Lower lobe of right lung (tissue), 2 donors: Measurements from ENCODE around the gene SLC6A7. TPM values are rescaled to one million over a fixed set of nuclear protein-coding genes. Genes with fewer than 3 reads are reported as not detected.

Experiments used
- ATAC-seq, 2 donors: fragments of 200-7000 bp; cut with Tn5 transposase; one replicate each; pipeline ENCODE4 v1.9.1; 2020 to 2022; ENCODE audit warnings: mild to moderate bottlenecking in 2 of 2, moderate library complexity in 2 of 2
- DNase-seq: peaks from one replicate; pipeline ENCODE4 v3.0.0-alpha.2; 2020
- H3K27ac ChIP-seq: fragments of 200-600 bp; one replicate; pipeline ENCODE4 v1.8.0; 2022
- H3K27me3 ChIP-seq: fragments of 200-600 bp; one replicate; pipeline ENCODE4 v1.8.0; 2022; ENCODE audit warnings: low read depth
- H3K36me3 ChIP-seq: fragments of 200-600 bp; one replicate; pipeline ENCODE4 v1.8.0; 2022; ENCODE audit warnings: mild to moderate bottlenecking
- H3K4me1 ChIP-seq: fragments of 200-600 bp; one replicate; pipeline ENCODE4 v1.8.0; 2022
- H3K4me3 ChIP-seq: fragments of 200-600 bp; one replicate; pipeline ENCODE4 v1.8.0; 2022; ENCODE audit warnings: mild to moderate bottlenecking
- H3K9me3 ChIP-seq: fragments of 200-600 bp; one replicate; pipeline ENCODE4 v1.8.0; 2022
- intact Hi-C: fragments of 100-400 bp; cut with DNase I; formaldehyde crosslinking; loops from one replicate; pipeline ENCODE4 v1.11.0; 2022
- total RNA-seq: library from RNA; stranded (reverse); fragmentation: NEBNext Ultra II Directional; extraction: Animal tissue kit (Norgen Biotek cat#: 25700); gene quantifications from one replicate; pipeline ENCODE4 v1.2.1, GENCODE V29; 2021
- TF ChIP-seq, protein P1 (sequence below): fragments of 200-600 bp; IDR thresholded peaks from one replicate; pipeline ENCODE4 v1.8.0; 2022; ENCODE audit warnings: antibody characterized with exemption, mild to moderate bottlenecking
- donor health status: DM: no; HTN: yes; CAD: no; lungs with severe emphysema.

SLC6A7 gene
- total RNA-seq, 1 donor from 2014 or later: not detected

DNA sequence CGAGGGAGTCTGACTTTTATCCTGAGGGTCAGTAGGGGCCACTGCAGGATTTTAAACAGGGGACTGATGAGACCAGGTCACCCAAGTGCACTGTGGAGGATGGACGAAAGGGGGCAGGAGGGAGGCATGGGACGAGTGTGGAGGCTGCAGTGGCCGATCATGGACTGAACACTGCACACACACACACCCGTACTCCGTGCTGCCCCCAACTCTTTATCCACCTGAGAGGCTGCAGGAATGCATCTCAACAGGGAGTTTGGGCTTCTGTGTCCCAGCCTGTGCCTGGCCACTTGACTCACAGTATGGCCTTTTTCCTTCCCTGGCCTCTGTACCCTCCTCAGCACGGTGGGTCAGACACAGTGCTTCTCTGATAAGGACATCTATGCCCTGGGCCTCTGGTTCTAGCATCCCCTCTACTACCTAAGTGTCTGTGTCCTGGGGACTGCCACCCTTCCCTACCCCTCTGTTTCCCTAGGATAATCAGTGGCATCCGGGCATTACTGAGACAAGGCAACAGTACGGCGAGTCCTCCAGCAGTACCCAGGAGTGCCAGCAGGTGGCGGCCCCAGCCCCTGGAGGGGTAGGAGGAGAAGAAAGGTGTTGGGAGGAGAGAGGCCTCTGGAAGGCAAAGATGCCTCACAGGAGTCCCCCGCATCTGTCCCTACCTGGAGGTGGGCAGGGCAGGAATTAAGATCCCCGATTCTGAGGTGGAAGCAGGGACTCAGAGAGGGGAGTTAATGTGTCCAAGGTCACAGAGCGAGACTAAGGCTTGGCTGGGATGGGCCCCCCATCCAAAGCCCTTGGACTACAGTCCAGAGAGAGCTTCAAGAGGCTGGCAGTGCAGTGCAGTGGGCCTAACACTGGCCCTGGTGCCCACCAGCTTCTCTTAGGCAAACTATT, 28.4 kb upstream of the SLC6A7 start:
- peak overlapping the region; percentile 37 for H3K27ac ChIP-seq
- H3K4me3 ChIP-seq: no peak overlapping the region
- ATAC-seq (peak; percentile 80 to 81), DNase-seq (peak; percentile 79)
- no peaks in the 10 kb centered on the region for H3K36me3 ChIP-seq
- intact Hi-C loops: no loop called here
- no peaks in the 10 kb centered on the region for H3K9me3 ChIP-seq
- TF ChIP-seq, protein P1, sequence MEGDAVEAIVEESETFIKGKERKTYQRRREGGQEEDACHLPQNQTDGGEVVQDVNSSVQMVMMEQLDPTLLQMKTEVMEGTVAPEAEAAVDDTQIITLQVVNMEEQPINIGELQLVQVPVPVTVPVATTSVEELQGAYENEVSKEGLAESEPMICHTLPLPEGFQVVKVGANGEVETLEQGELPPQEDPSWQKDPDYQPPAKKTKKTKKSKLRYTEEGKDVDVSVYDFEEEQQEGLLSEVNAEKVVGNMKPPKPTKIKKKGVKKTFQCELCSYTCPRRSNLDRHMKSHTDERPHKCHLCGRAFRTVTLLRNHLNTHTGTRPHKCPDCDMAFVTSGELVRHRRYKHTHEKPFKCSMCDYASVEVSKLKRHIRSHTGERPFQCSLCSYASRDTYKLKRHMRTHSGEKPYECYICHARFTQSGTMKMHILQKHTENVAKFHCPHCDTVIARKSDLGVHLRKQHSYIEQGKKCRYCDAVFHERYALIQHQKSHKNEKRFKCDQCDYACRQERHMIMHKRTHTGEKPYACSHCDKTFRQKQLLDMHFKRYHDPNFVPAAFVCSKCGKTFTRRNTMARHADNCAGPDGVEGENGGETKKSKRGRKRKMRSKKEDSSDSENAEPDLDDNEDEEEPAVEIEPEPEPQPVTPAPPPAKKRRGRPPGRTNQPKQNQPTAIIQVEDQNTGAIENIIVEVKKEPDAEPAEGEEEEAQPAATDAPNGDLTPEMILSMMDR: peak; percentile 93
- H3K4me1 ChIP-seq: peaks cover 26% of the 10 kb centered on the region
- H3K27me3 ChIP-seq: peaks cover 5% of the 10 kb centered on the region

DNA sequence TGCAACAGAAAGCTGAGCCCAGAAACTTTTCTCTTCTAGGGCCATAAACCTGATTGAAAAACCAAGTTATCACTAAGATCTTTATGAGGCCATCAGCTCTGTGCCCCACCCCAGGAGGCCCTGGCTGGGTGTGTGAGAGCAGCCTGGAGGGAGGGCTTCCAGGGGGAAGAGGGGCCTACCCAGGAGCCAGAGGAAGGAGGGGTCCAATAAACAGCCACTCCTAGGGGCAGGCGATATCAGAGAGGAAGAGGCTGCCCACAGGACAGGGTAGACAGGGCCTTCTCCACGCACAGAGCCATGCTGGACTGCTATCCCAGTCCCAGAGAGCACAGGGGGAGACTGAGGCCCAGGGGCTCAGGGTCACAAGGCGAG, 27.7 kb upstream of the SLC6A7 start:
- DNase-seq (no peak), ATAC-seq (no peak)
- Histone ChIP-seq H3K9me3 (no peaks in the 10 kb centered on the region), H3K4me3 (no peak overlapping the region), H3K36me3 (no peaks in the 10 kb centered on the region), H3K4me1 (peaks cover 24% of the 10 kb centered on the region), H3K27me3 (peaks cover 11% of the 10 kb centered on the region), H3K27ac (no peak overlapping the region)
- intact Hi-C loops: no loop called here
- TF ChIP-seq, protein P1: no peak

DNA sequence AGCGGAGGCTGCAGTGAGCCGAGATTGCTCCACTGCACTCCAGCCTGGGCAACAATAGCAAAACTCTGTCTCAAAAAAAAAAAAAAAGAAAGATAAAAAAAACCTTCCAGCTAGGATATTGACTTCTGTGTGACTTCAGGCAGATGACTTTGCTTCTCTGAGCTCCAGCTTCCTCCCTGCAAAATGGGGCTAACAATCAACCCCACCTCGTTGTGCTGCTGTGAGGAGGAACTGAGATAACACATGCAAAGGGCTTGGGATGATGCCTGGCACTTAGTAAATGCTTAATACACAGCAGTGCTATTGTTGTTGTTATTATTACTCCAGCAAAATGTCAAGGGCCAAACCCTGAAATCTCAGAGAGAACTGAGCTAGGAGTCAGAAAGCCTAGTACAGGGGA, 26.8 kb upstream of the SLC6A7 start:
- H3K9me3 ChIP-seq: no peaks in the 10 kb centered on the region
- no peak for ATAC-seq
- H3K27me3 ChIP-seq: peaks cover 17% of the 10 kb centered on the region
- H3K4me1 ChIP-seq: peaks cover 24% of the 10 kb centered on the region
- no peak for DNase-seq
- no peaks in the 10 kb centered on the region for H3K36me3 ChIP-seq
- no peak overlapping the region for H3K27ac ChIP-seq
- H3K4me3 ChIP-seq: no peak overlapping the region
- intact Hi-C loops: no loop called here
- TF ChIP-seq, protein P1: no peak

DNA sequence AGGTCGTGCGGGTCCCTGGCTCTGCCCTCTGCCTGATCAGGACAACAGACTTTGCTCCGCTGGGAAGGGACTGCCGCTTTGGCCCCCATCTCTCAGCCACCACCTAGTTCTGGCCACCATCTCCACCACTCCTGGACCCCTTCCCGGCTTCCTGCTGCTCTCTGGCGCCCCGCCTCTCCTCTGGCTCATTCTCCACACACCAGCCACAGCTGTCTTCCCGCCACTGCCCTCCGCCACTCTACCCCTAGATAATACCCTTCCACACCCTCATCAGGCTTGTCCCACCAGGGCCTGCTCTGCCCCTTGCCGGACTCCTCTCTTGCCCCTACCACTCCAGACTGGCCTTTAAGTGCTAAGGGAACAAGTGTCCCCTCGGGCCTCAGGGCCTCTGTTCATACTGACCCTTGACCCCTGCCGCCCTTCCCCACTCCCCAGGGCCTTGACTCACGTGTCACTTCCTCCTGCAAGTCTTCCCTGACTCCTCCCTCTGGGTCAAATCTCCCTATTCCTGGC, 26.3 kb upstream of the SLC6A7 start:
- no peaks in the 10 kb centered on the region for H3K9me3 ChIP-seq
- intact Hi-C loops: no loop called here
- H3K27me3 ChIP-seq: peaks cover 17% of the 10 kb centered on the region
- H3K36me3 ChIP-seq: no peaks in the 10 kb centered on the region
- peaks cover 21% of the 10 kb centered on the region for H3K4me1 ChIP-seq
- H3K4me3 ChIP-seq: no peak overlapping the region
- TF ChIP-seq, protein P1: no peak
- DNase-seq (peak; percentile 59), ATAC-seq (peak in 1 of 2 donors; percentile 21)
- no peak overlapping the region for H3K27ac ChIP-seq

DNA sequence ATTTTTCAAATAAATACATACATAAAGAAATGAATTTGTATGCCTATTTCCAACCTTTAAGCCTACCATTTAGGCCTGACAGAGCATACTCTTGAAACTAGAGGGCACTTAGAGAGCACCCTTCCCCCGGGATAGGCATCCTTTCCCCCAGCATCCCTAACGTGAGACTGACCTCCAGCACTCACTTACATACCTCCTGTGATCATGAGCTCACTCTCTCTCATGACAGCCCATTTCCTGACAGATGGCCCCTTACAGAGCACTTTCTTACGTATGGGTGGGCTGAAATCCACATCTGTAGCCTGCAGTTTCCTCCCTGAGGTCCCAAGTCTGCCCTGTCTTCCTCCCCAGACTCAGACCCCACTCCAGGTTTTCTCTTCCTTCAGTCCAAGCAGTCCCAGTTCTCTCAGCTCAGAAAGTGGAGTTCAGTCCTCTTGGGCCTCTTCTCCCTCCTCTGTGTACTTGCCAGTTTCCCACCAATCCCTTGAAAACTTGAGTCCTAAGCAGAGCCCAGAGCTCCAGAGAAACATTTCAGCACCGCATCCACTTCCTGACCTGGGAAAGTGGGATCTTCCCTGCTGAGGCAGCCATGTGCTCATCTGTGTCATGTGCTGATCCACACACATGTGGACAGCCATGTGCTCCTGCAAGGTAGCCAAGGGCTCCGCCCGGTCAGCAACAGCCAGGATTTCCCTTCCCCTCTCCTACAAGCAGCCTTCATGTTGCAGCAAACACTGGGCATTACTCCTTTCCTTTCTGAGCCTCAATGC, 25.5 kb upstream of the SLC6A7 start:
- H3K4me1 ChIP-seq: peaks cover 19% of the 10 kb centered on the region
- no peaks in the 10 kb centered on the region for H3K36me3 ChIP-seq
- ATAC-seq (no peak), DNase-seq (no peak)
- H3K27me3 ChIP-seq: peaks cover 20% of the 10 kb centered on the region
- H3K9me3 ChIP-seq: no peaks in the 10 kb centered on the region
- intact Hi-C loops: no loop called here
- peak overlapping the region; percentile 36 for H3K27ac ChIP-seq
- no peak overlapping the region for H3K4me3 ChIP-seq
- TF ChIP-seq, protein P1: no peak
